HG03175 (cell line): ENCODE measurements around the gene TPRX2.
"Not testable (repeated sequence)": the region's sequence is repeated elsewhere in the genome, so short reads cannot be mapped to it uniquely, and the experiment has no call there.

Experiments
- ATAC-seq: cut with Tn5 transposase; IDR thresholded peaks from one replicate; pipeline ENCODE4 v1.9.1; 2021; ENCODE audit warnings: mild to moderate bottlenecking, moderate library complexity; ENCODE audit not compliant: unreplicated experiment

The TPRX2 gene

GRCh38 chr19:47860602-47861297 lies 1.7 kb downstream of the TPRX2 start:
- no peak for ATAC-seq

GRCh38 chr19:47861630-47862029 lies 2.6 kb downstream of the TPRX2 start:
- ATAC-seq: no peak

- no peak for ATAC-seq
Observed at GRCh38 chr19:47863514-47863936, 4.5 kb downstream of the TPRX2 start.

GRCh38 chr19:47865166-47865565 lies 6.1 kb downstream of the TPRX2 start:
- ATAC-seq: no peak

- ATAC-seq: no peak
Observed at GRCh38 chr19:47878906-47879305, 19.9 kb downstream of the TPRX2 start.

- not testable (repeated sequence) for ATAC-seq
Observed at GRCh38 chr19:47879385-47879784, 20.4 kb downstream of the TPRX2 start.

- ATAC-seq: no peak
Observed at GRCh38 chr19:47881757-47882156, 22.7 kb downstream of the TPRX2 start.

GRCh38 chr19:47882890-47883289 lies 23.9 kb downstream of the TPRX2 start:
- no peak for ATAC-seq

- no peak for ATAC-seq
Observed at GRCh38 chr19:47885067-47885463, 26.0 kb downstream of the TPRX2 start.

- no peak for ATAC-seq
Observed at GRCh38 chr19:47886010-47886559, 27.1 kb downstream of the TPRX2 start, which contains the start of gene SULT2A1. Gene SULT2A1 (minus strand): TSS chr19:47886315. CDS start chr19:47886257, 58 bp downstream.

- no peak for ATAC-seq
Observed at GRCh38 chr19:47890865-47891621, 32.0 kb downstream of the TPRX2 start.

GRCh38 chr19:47891622-47891922 lies 32.5 kb downstream of the TPRX2 start:
- ATAC-seq: no peak

- ATAC-seq: no peak
Observed at GRCh38 chr19:47891923-47892666, 33.1 kb downstream of the TPRX2 start.

GRCh38 chr19:47895165-47895782 lies 36.2 kb downstream of the TPRX2 start:
- no peak for ATAC-seq

GRCh38 chr19:47896019-47896418 lies 37.0 kb downstream of the TPRX2 start:
- ATAC-seq: no peak

- no peak for ATAC-seq
Observed at GRCh38 chr19:47896773-47897172, 37.7 kb downstream of the TPRX2 start.

GRCh38 chr19:47897861-47898260 lies 38.8 kb downstream of the TPRX2 start:
- no peak for ATAC-seq

GRCh38 chr19:47899335-47899734 lies 40.3 kb downstream of the TPRX2 start:
- no peak for ATAC-seq

- no peak for ATAC-seq
Observed at GRCh38 chr19:47901370-47901769, 42.3 kb downstream of the TPRX2 start.

- not testable (repeated sequence) for ATAC-seq
Observed at GRCh38 chr19:47909350-47909749, 50.3 kb downstream of the TPRX2 start.

GRCh38 chr19:47910191-47910590 lies 51.2 kb downstream of the TPRX2 start:
- not testable (repeated sequence) for ATAC-seq
